ENCODE data around the gene CD22.

CD22 gene

DNA sequence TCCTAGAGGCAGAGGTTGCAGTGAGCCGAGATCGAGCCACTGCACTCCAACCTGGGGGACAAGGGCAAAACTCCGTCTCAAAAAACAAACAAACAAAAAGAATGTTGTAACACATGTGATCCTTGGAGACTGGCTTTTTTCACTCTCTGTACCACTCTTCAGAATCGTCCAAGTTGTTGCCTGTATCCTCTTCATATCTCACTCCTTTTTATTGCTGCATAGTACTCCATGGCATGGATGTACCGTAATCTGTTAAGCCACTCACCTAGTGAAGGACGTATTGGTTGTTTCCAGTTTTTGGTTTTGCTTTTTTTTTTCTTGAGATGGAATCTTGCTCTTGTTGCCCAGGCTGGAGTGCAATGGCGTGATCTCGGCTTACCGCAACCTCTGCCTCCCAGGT lies 7.0 kb upstream of the CD22 start:
- no peak overlapping the region for H3K27ac ChIP-seq (ENCODE audit: low read length)
- no peak overlapping the region for H3K9ac ChIP-seq (ENCODE audit: low read length)
- H3K4me3 ChIP-seq (ENCODE audit: low read length), result no peak overlapping the region
- H3K4me1 ChIP-seq (ENCODE audit: low read length), result peaks cover 40% of the 10 kb centered on the region
- TF ChIP-seq, protein P1, sequence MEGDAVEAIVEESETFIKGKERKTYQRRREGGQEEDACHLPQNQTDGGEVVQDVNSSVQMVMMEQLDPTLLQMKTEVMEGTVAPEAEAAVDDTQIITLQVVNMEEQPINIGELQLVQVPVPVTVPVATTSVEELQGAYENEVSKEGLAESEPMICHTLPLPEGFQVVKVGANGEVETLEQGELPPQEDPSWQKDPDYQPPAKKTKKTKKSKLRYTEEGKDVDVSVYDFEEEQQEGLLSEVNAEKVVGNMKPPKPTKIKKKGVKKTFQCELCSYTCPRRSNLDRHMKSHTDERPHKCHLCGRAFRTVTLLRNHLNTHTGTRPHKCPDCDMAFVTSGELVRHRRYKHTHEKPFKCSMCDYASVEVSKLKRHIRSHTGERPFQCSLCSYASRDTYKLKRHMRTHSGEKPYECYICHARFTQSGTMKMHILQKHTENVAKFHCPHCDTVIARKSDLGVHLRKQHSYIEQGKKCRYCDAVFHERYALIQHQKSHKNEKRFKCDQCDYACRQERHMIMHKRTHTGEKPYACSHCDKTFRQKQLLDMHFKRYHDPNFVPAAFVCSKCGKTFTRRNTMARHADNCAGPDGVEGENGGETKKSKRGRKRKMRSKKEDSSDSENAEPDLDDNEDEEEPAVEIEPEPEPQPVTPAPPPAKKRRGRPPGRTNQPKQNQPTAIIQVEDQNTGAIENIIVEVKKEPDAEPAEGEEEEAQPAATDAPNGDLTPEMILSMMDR (IDR thresholded peaks at IDR 0.05; ENCODE audit: low read depth, low read length), result no peak
- no peak for TF ChIP-seq EZH2phosphoT487 (IDR thresholded peaks at IDR 0.05; ENCODE audit: low read depth)
- no peaks in the 10 kb centered on the region for H3K79me2 ChIP-seq (ENCODE audit: low read length)
- no peaks in the 10 kb centered on the region for H4K20me1 ChIP-seq (ENCODE audit: insufficient read depth, low read length)
- H2AFZ ChIP-seq (ENCODE audit: low read depth, low read length), result no peak overlapping the region
- H3K36me3 ChIP-seq (replicated peaks; ENCODE audit: low read depth, low read length), result no peaks in the 10 kb centered on the region
- H3K4me2 ChIP-seq (ENCODE audit: low read length), result no peak overlapping the region
- peaks cover 14% of the 10 kb centered on the region; the same call in 1 of the 2 replicates for H3K27me3 ChIP-seq (ENCODE audit: low read depth, low read length)
- peaks cover 6% of the 10 kb centered on the region; the same call in 1 of the 2 replicates for H3K9me3 ChIP-seq (ENCODE audit: insufficient read depth, low read length)

DNA sequence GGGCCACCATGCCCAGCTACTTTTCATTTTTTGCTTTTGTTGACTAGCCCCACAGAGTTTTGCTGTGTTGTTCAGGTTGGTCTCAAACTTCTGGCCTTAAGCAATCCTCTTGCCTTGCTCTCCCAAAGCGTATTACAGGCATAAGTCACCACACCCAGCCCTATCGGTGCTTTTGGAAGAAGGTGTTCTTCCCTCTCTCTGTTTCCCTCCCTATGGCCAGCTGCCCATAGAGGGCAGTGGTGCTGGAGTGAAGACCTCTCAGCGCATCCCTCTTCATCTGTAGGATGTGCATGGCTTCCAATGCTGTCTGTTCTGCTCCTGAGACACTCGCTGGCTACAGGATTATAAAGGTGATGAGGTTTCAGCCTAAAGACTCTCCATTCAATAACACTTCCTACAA lies 1.3 kb upstream of the CD22 start:
- Histone ChIP-seq H4K20me1 (ENCODE audit: insufficient read depth, low read length) (peaks cover 7% of the 10 kb centered on the region; the same call in 1 of the 2 replicates), H3K9me3 (ENCODE audit: insufficient read depth, low read length) (0 out of 2 replicates have a peak, but pooled peaks cover 4% of the 10 kb centered on the region), H3K4me1 (ENCODE audit: low read length) (peaks cover 59% of the 10 kb centered on the region), H3K79me2 (ENCODE audit: low read length) (peaks cover 37% of the 10 kb centered on the region), H3K36me3 (replicated peaks; ENCODE audit: low read depth, low read length) (peaks cover 28% of the 10 kb centered on the region), H2AFZ (ENCODE audit: low read depth, low read length) (no peak overlapping the region), H3K27me3 (ENCODE audit: low read depth, low read length) (0 out of 2 replicates have a peak, but pooled peaks cover 3% of the 10 kb centered on the region), H3K9ac (ENCODE audit: low read length) (no peak overlapping the region), H3K27ac (ENCODE audit: low read length) (no peak overlapping the region), H3K4me3 (ENCODE audit: low read length) (no peak overlapping the region), H3K4me2 (ENCODE audit: low read length) (no peak overlapping the region)
- no peak for TF ChIP-seq EZH2phosphoT487 (IDR thresholded peaks at IDR 0.05; ENCODE audit: low read depth)
- TF ChIP-seq, protein P1 (IDR thresholded peaks at IDR 0.05; ENCODE audit: low read depth, low read length), result peak; percentile 47

DNA sequence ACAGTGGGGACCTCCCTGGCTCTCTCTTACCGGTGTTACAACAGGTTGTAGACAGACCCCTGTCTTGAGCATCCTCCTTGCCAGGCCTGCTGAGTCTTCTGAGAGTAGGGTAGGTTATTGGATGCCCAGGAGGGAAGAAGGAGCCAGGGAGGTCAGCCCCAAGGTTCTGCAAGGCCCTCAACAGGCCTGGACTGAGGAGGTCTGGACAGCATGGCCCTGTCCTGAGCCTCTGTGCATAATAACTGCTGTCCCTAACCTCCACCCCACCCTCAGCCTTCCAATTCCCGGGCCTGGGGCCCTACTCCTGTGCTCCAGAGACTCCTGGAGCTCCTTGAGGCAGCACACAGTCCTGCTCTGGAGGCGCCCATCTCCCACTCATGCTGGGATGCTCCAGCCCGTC lies 336 bp downstream of the CD22 start:
- H4K20me1 ChIP-seq (ENCODE audit: insufficient read depth, low read length), result peaks cover 20% of the 10 kb centered on the region
- peaks cover 62% of the 10 kb centered on the region for H3K4me1 ChIP-seq (ENCODE audit: low read length)
- no peak overlapping the region for H2AFZ ChIP-seq (ENCODE audit: low read depth, low read length)
- H3K9me3 ChIP-seq (ENCODE audit: insufficient read depth, low read length), result 0 out of 2 replicates have a peak, but pooled peaks cover 4% of the 10 kb centered on the region
- H3K9ac ChIP-seq (ENCODE audit: low read length), result peak overlapping the region; percentile 88
- H3K27ac ChIP-seq (ENCODE audit: low read length), result peak overlapping the region; percentile 86
- TF ChIP-seq, protein P1 (IDR thresholded peaks at IDR 0.05; ENCODE audit: low read depth, low read length), result no peak
- TF ChIP-seq EZH2phosphoT487 (IDR thresholded peaks at IDR 0.05; ENCODE audit: low read depth), result no peak
- H3K4me3 ChIP-seq (ENCODE audit: low read length), result peak overlapping the region; percentile 82
- H3K36me3 ChIP-seq (replicated peaks; ENCODE audit: low read depth, low read length), result peaks cover 45% of the 10 kb centered on the region
- H3K79me2 ChIP-seq (ENCODE audit: low read length), result peaks cover 54% of the 10 kb centered on the region
- peak overlapping the region; percentile 91 for H3K4me2 ChIP-seq (ENCODE audit: low read length)
- no peaks in the 10 kb centered on the region for H3K27me3 ChIP-seq (ENCODE audit: low read depth, low read length)

DNA sequence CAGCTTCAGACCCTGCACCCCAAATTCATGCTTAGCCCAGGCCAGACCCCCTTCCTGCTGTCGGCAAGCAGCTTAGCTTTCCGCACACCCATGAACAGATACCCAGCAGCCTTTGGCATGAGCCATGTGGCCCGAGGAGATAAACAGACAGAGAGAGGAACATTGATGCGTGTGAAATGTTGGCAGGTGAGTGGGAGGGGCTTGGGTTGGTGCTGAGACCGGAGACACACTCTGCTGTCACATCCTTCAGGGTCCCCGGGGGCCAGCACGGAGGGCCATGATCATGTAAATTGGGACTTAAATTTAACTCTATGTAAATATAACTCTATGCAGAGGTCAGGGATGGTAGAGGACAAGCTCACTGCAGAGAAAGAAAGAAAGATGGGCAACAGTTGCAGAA lies 1.5 kb downstream of the CD22 start:
- peaks cover 64% of the 10 kb centered on the region for H3K4me1 ChIP-seq (ENCODE audit: low read length)
- H3K9ac ChIP-seq (ENCODE audit: low read length), result peak overlapping the region; percentile 88
- H3K4me2 ChIP-seq (ENCODE audit: low read length), result peak overlapping the region; percentile 91
- H3K9me3 ChIP-seq (ENCODE audit: insufficient read depth, low read length), result 0 out of 2 replicates have a peak, but pooled peaks cover 4% of the 10 kb centered on the region
- H3K27ac ChIP-seq (ENCODE audit: low read length), result peak overlapping the region; percentile 86
- peaks cover 20% of the 10 kb centered on the region for H4K20me1 ChIP-seq (ENCODE audit: insufficient read depth, low read length)
- H3K79me2 ChIP-seq (ENCODE audit: low read length), result peaks cover 56% of the 10 kb centered on the region
- H3K27me3 ChIP-seq (ENCODE audit: low read depth, low read length), result no peaks in the 10 kb centered on the region
- peak overlapping the region; percentile 82 for H3K4me3 ChIP-seq (ENCODE audit: low read length)
- H2AFZ ChIP-seq (ENCODE audit: low read depth, low read length), result no peak overlapping the region
- peaks cover 51% of the 10 kb centered on the region for H3K36me3 ChIP-seq (replicated peaks; ENCODE audit: low read depth, low read length)
- TF ChIP-seq, protein P1 (IDR thresholded peaks at IDR 0.05; ENCODE audit: low read depth, low read length), result no peak
- TF ChIP-seq EZH2phosphoT487 (IDR thresholded peaks at IDR 0.05; ENCODE audit: low read depth), result no peak
